GM21717 (cell line): ENCODE measurements around the gene FIZ1.

Experiments used
- ATAC-seq: cut with Tn5 transposase; IDR thresholded peaks from one replicate; pipeline ENCODE4 v1.9.1; 2021; ENCODE audit warnings: mild to moderate bottlenecking, moderate library complexity; ENCODE audit not compliant: unreplicated experiment

Gene FIZ1

GRCh38 chr19:55635856-55636440 lies 36.6 kb upstream of the FIZ1 start:
- ATAC-seq = no peak

DNA sequence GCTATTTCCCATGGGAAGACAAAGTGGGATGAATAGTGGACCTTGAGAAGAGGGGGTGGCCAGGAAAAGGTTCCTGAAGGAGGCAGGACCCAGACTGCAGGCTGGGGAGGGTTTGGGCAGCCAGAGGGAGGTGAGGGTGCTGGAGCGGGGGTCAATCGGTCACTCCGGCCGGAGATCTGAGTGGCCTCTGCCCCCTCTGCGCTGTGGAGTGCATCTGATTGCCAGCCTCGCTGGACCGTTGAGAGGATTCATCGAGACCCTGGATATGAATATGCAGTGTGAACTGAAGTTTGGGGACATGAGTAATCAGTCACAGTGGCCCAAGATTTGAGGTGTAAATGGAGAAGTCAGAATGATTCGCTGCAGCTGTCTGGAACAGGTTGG lies 36.0 kb upstream of the FIZ1 start:
- no peak for ATAC-seq

- no peak for ATAC-seq
These were observed 34.5 kb upstream of the FIZ1 start for GRCh38 chr19:55633861-55634260.

GRCh38 chr19:55632463-55632834 lies 33.1 kb upstream of the FIZ1 start:
- ATAC-seq = no peak

GRCh38 chr19:55626350-55626749 lies 27.0 kb upstream of the FIZ1 start:
- no peak for ATAC-seq

DNA sequence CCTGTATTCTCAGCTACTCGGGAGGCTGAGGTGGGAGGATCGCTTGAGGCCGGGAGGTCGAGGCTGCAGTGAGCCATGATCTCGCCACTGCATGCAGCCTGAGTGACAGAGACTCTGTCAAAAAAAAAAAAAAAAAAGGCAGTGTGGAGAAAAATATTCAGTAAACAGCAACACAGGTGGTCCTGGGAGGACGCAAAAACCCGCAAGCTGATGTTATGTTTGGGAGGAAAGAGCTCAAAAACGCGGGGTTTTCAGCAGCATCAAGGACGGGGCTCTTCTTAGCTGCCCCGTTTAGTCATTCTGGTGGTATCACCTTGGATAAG lies 25.6 kb upstream of the FIZ1 start:
- ATAC-seq = no peak

GRCh38 chr19:55624109-55625003 lies 25.0 kb upstream of the FIZ1 start, which contains the start of gene ZNF784:
Gene ZNF784 (minus strand): TSS chr19:55624566. CDS start chr19:55624561, 5 bp downstream.
- ATAC-seq = peak; percentile 42

DNA sequence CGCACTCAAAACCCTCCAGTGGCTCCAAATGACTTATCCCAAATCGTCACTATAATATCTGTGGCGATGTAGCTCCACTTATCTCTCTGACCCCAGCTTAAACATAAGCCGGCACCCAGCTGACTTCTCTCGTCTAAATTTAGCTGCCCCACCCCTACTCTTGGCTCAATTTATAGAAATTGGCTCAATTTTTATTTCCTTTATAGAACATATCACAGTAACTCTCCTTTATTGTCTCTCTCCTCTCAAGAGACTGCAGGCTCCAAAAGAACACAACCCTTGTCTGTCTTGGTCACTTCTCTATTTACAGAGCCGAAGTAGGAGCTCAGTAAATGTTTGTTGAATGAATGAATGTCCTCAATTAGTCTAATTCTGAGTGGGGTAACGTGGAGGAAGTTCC lies 24.2 kb upstream of the FIZ1 start:
- no peak for ATAC-seq

GRCh38 chr19:55623130-55623529 lies 23.8 kb upstream of the FIZ1 start:
- no peak for ATAC-seq

DNA sequence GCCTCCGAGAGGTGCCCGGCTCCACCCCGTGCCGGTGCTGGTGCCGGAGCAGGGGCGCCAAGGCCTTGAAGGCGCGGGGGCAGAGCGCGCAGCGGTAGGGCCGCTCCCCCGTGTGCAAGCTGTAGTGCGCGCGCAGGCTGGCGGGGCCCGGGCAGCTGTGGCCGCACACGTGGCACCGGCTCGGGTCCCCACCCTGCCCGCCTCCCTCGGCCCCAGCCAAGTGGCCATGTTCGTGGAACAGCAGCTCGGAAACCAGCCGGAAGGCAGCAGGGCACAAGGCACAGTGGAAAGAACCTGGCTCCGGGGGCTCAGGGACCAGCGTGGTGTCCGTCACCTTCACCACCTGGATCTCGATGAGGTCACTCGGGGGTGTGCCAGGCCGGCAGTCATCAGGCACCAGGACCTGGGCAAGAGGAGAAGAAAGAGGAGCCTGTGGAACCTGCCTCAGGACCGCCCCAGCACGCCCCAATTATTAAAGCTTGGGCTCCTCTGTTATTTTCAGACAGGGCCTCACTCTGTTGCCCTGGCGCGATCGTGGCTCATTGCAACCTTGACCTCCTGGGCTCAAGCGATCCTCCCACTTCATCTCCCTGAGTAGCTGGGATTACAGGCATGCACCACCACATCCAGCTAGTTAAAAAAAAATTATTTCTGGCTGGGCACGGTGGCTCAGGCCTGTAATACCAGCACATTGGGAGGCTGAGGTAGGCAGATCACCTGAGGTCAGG lies 23.1 kb upstream of the FIZ1 start:
- no peak for ATAC-seq

DNA sequence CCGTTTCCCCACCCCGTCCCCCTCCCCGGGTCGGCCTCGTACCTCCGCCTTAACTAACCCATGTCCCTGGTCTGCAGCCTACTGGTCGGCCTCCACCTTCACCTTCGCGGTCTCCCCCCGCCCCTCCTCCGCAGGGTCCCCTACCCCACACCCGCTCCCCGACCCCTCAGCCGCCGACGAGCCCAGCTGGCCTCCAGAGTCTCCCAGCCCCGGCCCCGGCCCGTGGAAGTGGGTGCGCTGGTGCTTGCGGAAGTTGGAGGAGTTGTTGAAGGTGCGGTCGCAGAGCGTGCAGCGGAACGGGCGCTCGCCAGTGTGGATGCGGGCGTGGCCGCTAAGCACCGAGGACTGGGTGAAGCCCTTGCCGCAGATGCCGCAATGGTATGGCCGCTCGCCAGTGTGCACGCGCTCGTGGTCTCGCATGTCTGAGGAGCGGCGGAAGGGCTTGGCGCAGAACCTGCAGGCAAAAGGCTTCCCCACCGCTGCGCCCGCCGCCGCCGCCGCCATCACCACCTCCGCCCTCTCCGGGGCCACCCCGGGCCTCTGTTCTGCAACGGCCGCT lies 22.4 kb upstream of the FIZ1 start:
- no peak for ATAC-seq

GRCh38 chr19:55621205-55621672 lies 21.9 kb upstream of the FIZ1 start:
- no peak for ATAC-seq

- no peak for ATAC-seq
These were observed 21.3 kb upstream of the FIZ1 start for GRCh38 chr19:55620410-55621204.

GRCh38 chr19:55619286-55619685 lies 20.0 kb upstream of the FIZ1 start:
- no peak for ATAC-seq

DNA sequence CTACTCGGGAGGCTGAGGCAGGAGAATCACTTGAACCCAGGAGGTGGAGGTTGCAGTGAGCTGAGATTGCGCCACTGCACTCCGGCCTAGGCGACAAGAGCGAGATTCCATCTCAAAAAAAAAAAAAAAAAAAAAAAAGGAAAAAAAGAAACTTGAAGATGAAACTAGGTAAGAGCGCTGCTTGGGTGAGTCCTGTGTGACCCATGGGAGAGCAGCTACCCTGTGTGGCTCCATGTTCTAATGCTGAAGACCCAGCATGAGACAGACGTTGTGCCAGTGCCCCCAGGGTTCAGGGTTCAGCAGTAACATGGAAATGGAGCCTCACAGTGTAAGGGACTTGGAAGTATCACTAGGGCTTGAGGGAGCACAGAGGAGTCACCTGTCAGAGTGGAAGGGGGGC lies 19.1 kb upstream of the FIZ1 start:
- ATAC-seq = no peak

DNA sequence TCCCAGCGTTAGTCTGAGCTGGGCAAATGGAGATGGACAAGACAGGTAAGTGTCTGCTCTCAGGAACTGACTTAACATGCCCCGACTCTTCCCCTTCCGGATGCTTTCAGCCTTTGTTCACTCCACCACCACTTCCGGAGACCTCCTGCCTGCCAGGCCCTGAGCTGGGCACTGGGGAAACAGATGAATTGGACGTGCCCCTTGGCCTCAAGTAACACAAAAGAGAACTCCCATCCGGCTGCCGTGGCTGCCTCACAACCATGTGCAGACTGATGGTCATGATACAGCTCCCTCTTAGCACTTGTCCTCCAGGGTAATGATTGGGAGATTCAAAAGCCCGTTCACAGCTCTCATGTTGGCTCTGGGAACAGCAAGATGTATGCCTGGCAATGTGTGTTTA lies 18.1 kb upstream of the FIZ1 start:
- no peak for ATAC-seq

DNA sequence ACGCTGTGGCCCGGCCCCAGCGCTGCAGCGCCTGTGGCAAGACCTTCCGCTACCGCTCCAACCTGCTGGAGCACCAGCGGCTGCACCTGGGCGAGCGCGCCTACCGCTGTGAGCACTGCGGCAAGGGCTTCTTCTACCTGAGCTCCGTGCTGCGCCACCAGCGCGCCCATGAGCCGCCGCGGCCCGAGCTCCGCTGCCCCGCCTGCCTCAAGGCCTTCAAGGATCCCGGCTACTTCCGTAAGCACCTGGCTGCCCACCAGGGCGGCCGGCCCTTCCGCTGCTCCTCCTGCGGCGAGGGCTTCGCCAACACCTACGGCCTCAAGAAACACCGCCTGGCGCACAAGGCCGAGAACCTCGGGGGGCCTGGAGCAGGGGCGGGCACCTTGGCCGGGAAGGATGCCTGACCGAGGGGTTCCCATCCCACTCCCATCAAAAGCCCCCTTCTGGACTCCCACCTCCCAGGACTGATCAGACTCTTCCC lies 17.1 kb upstream of the FIZ1 start:
- no peak for ATAC-seq

DNA sequence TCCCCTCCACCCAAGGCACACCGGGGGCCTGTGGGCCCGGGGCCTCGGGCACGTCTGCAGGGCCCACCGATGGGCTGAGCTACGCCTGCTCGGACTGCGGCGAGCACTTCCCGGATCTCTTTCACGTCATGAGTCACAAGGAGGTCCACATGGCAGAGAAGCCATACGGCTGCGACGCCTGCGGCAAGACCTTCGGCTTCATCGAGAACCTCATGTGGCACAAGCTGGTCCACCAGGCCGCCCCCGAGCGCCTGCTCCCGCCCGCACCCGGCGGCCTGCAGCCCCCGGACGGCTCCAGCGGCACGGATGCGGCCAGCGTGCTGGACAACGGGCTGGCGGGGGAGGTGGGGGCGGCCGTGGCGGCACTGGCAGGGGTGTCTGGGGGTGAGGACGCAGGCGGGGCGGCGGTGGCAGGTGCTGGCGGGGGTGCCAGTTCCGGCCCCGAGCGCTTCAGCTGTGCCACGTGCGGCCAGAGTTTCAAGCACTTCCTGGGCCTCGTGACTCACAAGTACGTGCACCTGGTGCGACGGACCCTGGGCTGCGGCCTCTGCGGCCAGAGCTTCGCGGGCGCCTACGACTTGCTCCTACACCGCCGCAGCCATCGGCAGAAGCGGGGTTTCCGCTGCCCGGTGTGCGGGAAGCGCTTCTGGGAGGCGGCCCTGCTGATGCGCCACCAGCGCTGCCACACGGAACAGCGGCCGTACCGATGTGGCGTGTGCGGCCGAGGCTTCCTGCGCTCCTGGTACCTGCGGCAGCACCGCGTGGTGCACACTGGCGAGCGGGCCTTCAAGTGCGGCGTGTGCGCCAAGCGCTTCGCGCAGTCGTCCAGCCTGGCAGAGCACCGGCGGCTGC lies 16.5 kb upstream of the FIZ1 start:
- no peak for ATAC-seq

- ATAC-seq = no peak
These were observed 15.6 kb upstream of the FIZ1 start for GRCh38 chr19:55614711-55615542.
